ENCODE data around the gene SSR3. TPM values are rescaled to one million over a fixed set of nuclear protein-coding genes. Genes with fewer than 3 reads are reported as not detected.
A peak's percentile ranks its signal among the peaks of the same experiment; 100 is the strongest.

Gene SSR3
- total RNA-seq, 1 donor from 2014 or later, result 562 TPM

DNA sequence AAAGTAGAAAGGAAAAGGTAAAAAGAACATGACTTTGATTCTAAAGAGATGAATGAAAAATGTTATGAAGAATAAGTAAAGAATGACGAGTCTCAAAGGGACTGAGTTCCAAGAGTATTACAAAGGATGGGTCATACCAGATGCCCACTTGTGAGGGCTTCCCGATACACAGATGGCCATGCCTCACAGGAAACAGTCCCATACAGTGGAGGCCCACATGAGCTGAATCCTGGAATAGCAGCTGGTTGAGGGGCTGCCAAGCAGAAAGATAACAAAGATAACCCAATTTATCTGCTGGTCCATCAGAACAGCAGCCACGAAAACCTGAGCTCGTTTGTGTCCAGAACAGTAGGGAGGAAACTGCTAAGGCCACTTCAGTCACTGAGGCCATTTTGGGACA, 3.7 kb downstream of the SSR3 start:
- H3K27me3 ChIP-seq (ENCODE audit: insufficient read depth, low read length), result no peaks in the 10 kb centered on the region
- peak overlapping the region; percentile 96 for H3K27ac ChIP-seq (ENCODE audit: low read depth, low read length)
- TF ChIP-seq, protein P1, sequence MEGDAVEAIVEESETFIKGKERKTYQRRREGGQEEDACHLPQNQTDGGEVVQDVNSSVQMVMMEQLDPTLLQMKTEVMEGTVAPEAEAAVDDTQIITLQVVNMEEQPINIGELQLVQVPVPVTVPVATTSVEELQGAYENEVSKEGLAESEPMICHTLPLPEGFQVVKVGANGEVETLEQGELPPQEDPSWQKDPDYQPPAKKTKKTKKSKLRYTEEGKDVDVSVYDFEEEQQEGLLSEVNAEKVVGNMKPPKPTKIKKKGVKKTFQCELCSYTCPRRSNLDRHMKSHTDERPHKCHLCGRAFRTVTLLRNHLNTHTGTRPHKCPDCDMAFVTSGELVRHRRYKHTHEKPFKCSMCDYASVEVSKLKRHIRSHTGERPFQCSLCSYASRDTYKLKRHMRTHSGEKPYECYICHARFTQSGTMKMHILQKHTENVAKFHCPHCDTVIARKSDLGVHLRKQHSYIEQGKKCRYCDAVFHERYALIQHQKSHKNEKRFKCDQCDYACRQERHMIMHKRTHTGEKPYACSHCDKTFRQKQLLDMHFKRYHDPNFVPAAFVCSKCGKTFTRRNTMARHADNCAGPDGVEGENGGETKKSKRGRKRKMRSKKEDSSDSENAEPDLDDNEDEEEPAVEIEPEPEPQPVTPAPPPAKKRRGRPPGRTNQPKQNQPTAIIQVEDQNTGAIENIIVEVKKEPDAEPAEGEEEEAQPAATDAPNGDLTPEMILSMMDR (IDR thresholded peaks at IDR 0.05; ENCODE audit: insufficient read depth, low read depth, low read length), result no peak
- TF ChIP-seq EZH2 (IDR thresholded peaks at IDR 0.05; ENCODE audit: insufficient read depth, low read length), result no peak
- H3K27ac Mint-ChIP-seq (ENCODE audit: unreplicated experiment), result peak overlapping the region; percentile 95
- peak; percentile 76 for DNase-seq (ENCODE audit: low read depth)
- peak overlapping the region; percentile 99 for H3K9ac ChIP-seq (ENCODE audit: low read length)
- peaks cover 58% of the 10 kb centered on the region for H3K4me1 Mint-ChIP-seq (ENCODE audit: low read depth, unreplicated experiment)
- peak overlapping the region; percentile 87 for H3K4me2 ChIP-seq (ENCODE audit: low read length)
- H3K4me1 ChIP-seq (ENCODE audit: insufficient read depth, low read length), result peaks cover 48% of the 10 kb centered on the region
- no peaks in the 10 kb centered on the region for H3K9me3 ChIP-seq (ENCODE audit: insufficient read depth, low read depth, low read length)
- H2AFZ ChIP-seq (ENCODE audit: low read depth, low read length), result no peak overlapping the region
- H3K4me3 Mint-ChIP-seq (ENCODE audit: unreplicated experiment), result peak overlapping the region; percentile 92
- H3K36me3 Mint-ChIP-seq (ENCODE audit: low read depth, unreplicated experiment), result peaks cover 33% of the 10 kb centered on the region
- no peak for FAIRE-seq
- peaks cover 53% of the 10 kb centered on the region for H4K20me1 ChIP-seq (ENCODE audit: insufficient read depth, low read length)
- H3K36me3 ChIP-seq (ENCODE audit: insufficient read depth, low read length), result peaks cover 62% of the 10 kb centered on the region
- no peaks in the 10 kb centered on the region for H3K27me3 Mint-ChIP-seq (ENCODE audit: low read depth, unreplicated experiment)
- peak overlapping the region; percentile 95 for H3K4me3 ChIP-seq (ENCODE audit: insufficient read depth, low read depth, low read length)
- H3K79me2 ChIP-seq (ENCODE audit: insufficient read depth, low read length), result peaks cover 87% of the 10 kb centered on the region
- H3K9me3 Mint-ChIP-seq (ENCODE audit: unreplicated experiment), result no peaks in the 10 kb centered on the region

GRCh38 chr3:156548902-156549301, 6.0 kb downstream of the SSR3 start:
- Histone ChIP-seq H3K4me1 (ENCODE audit: insufficient read depth, low read length) (peaks cover 48% of the 10 kb centered on the region), H3K79me2 (ENCODE audit: insufficient read depth, low read length) (peaks cover 100% of the 10 kb centered on the region), H3K4me3 (ENCODE audit: insufficient read depth, low read depth, low read length) (no peak overlapping the region), H3K36me3 (ENCODE audit: insufficient read depth, low read length) (peaks cover 84% of the 10 kb centered on the region), H3K9ac (ENCODE audit: low read length) (peak overlapping the region; percentile 47), H4K20me1 (ENCODE audit: insufficient read depth, low read length) (peaks cover 76% of the 10 kb centered on the region), H2AFZ (ENCODE audit: low read depth, low read length) (no peak overlapping the region), H3K9me3 (ENCODE audit: insufficient read depth, low read depth, low read length) (no peaks in the 10 kb centered on the region), H3K27me3 (ENCODE audit: insufficient read depth, low read length) (no peaks in the 10 kb centered on the region), H3K27ac (ENCODE audit: low read depth, low read length) (no peak overlapping the region), H3K4me2 (ENCODE audit: low read length) (peak overlapping the region; percentile 87)
- Mint-ChIP-seq H3K36me3 (ENCODE audit: low read depth, unreplicated experiment) (peaks cover 43% of the 10 kb centered on the region), H3K4me3 (ENCODE audit: unreplicated experiment) (peak overlapping the region; percentile 75), H3K27ac (ENCODE audit: unreplicated experiment) (peak overlapping the region; percentile 16), H3K27me3 (ENCODE audit: low read depth, unreplicated experiment) (no peaks in the 10 kb centered on the region), H3K9me3 (ENCODE audit: unreplicated experiment) (no peaks in the 10 kb centered on the region), H3K4me1 (ENCODE audit: low read depth, unreplicated experiment) (peaks cover 67% of the 10 kb centered on the region)
- FAIRE-seq (no peak), DNase-seq (ENCODE audit: low read depth) (no peak)
- TF ChIP-seq, protein P1 (IDR thresholded peaks at IDR 0.05; ENCODE audit: insufficient read depth, low read depth, low read length), result no peak
- no peak for TF ChIP-seq EZH2 (IDR thresholded peaks at IDR 0.05; ENCODE audit: insufficient read depth, low read length)

DNA sequence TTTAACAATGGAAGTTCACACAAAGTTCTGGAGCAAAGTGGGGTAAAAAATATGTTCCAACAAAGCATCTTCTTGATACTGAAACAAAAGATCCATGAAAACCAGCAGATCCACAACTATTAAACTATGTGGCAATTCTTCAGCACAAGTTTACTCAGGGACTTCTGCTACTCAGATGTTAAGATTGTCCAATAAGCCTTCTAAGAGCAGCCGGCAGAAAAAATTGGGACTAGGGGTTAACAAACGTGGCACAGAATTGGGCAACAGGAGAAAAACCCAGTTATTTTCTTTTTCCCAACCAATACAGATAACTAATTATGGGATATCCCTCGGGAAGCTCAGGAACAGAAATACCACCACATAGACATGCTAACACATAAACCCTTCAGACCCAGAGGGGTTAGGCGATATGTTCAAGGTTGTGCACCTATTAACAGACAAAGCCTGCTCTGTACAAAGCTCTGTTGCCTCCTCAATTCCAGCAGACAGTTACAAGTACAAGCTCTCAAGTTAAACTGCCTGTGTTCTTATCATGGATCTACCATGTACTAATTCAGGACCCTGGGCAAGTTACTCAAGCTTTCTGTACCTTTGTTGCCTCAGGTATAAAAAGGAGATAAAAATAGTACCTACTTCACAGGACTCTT, 6.8 kb downstream of the SSR3 start:
- Histone ChIP-seq H2AFZ (ENCODE audit: low read depth, low read length) (no peak overlapping the region), H3K4me2 (ENCODE audit: low read length) (peak overlapping the region; percentile 87)

More for the DNA sequence above, 6.8 kb downstream of the SSR3 start:
- peak overlapping the region; percentile 16 for H3K27ac Mint-ChIP-seq (ENCODE audit: unreplicated experiment)
- Histone ChIP-seq H3K9ac (ENCODE audit: low read length) (peak overlapping the region; percentile 47), H3K36me3 (ENCODE audit: insufficient read depth, low read length) (peaks cover 90% of the 10 kb centered on the region), H3K79me2 (ENCODE audit: insufficient read depth, low read length) (peaks cover 100% of the 10 kb centered on the region), H3K9me3 (ENCODE audit: insufficient read depth, low read depth, low read length) (no peaks in the 10 kb centered on the region), H3K4me1 (ENCODE audit: insufficient read depth, low read length) (peaks cover 48% of the 10 kb centered on the region), H3K27ac (ENCODE audit: low read depth, low read length) (peak overlapping the region; percentile 41), H4K20me1 (ENCODE audit: insufficient read depth, low read length) (peaks cover 83% of the 10 kb centered on the region), H3K4me3 (ENCODE audit: insufficient read depth, low read depth, low read length) (no peak overlapping the region), H3K27me3 (ENCODE audit: insufficient read depth, low read length) (no peaks in the 10 kb centered on the region)
- DNase-seq (ENCODE audit: low read depth), result no peak
- H3K9me3 Mint-ChIP-seq (ENCODE audit: unreplicated experiment), result no peaks in the 10 kb centered on the region
- FAIRE-seq, result no peak
- peaks cover 73% of the 10 kb centered on the region for H3K4me1 Mint-ChIP-seq (ENCODE audit: low read depth, unreplicated experiment)
- no peak for TF ChIP-seq EZH2 (IDR thresholded peaks at IDR 0.05; ENCODE audit: insufficient read depth, low read length)
- TF ChIP-seq, protein P1 (IDR thresholded peaks at IDR 0.05; ENCODE audit: insufficient read depth, low read depth, low read length), result no peak
- H3K36me3 Mint-ChIP-seq (ENCODE audit: low read depth, unreplicated experiment), result peaks cover 37% of the 10 kb centered on the region
- H3K27me3 Mint-ChIP-seq (ENCODE audit: low read depth, unreplicated experiment), result no peaks in the 10 kb centered on the region
- peak overlapping the region; percentile 64 for H3K4me3 Mint-ChIP-seq (ENCODE audit: unreplicated experiment)

Data from astrocyte (in vitro differentiated cells and primary cell).